NT2/D1 (cell line): ENCODE measurements around the gene FBP2.

Experiments
- YY1 ChIP-seq: IDR thresholded peaks from 2 replicates; pipeline ENCODE4 v1.6.1; 2011; ENCODE audit not compliant: insufficient read length, insufficient read depth
- ZNF274 ChIP-seq: IDR thresholded peaks from 2 replicates; pipeline ENCODE4 v1.6.1; 2011; ENCODE audit warnings: mild to moderate bottlenecking, low read depth, low read length

DNA sequence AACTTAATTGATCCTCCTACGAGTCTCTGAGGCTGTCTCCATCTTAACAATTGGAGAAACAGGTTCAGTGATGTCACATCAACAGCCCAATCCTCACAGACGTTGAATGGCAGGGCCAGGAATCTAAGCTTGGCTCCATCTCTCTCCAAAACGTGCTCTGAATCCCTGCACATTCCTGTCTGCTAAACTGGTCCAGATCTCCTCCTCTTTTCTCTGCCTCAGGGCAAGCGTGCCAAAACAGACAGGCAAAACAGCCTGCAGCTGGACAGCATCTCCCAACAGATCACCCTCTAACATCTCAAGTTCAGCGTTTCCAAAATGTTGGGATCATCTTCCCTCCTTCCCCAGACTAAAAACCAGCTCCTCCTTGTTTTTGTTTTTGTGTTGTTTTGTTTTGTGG is 39.1 kb upstream of the FBP2 start:
- TF ChIP-seq ZNF274, result no peak
- no peak for TF ChIP-seq YY1
